NCI-H460 (cell line): Measurements from ENCODE around the gene BTBD2. TPM values are rescaled to one million over a fixed set of nuclear protein-coding genes. Genes with fewer than 3 reads are reported as not detected.
A peak's percentile ranks its signal among the peaks of the same experiment; 100 is the strongest.
"Not testable (repeated sequence)": the region's sequence is repeated elsewhere in the genome, so short reads cannot be mapped to it uniquely, and the experiment has no call there.

Experiments
- DNase-seq: peaks from one replicate; pipeline ENCODE4 v3.0.0-alpha.2; 2016; ENCODE audit warnings: low read depth; ENCODE audit errors: extremely low read depth
- total RNA-seq: library from RNA; depleted of rRNA; stranded (reverse); fragments of >200 nt; shearing (Covaris generic); gene quantifications from 2 replicates; pipeline ENCODE4 v1.2.3, GENCODE V29; 2014

The BTBD2 gene
- total RNA-seq, 1 experiment from 2014 or later = 32.9 TPM

GRCh38 chr19:2040647-2041432, 25.3 kb upstream of the BTBD2 start:
- DNase-seq = no peak

GRCh38 chr19:2039959-2040646, 24.6 kb upstream of the BTBD2 start:
- no peak for DNase-seq

- DNase-seq = no peak
Measured at GRCh38 chr19:2039089-2039958, 23.8 kb upstream of the BTBD2 start.

- DNase-seq = no peak
Measured at GRCh38 chr19:2038284-2039088, 23.0 kb upstream of the BTBD2 start.

- DNase-seq = no peak
Measured at GRCh38 chr19:2037651-2038255, 22.2 kb upstream of the BTBD2 start.

GRCh38 chr19:2036424-2036823, 20.9 kb upstream of the BTBD2 start:
- no peak for DNase-seq

- DNase-seq = no peak
Measured at GRCh38 chr19:2035590-2035991, 20.1 kb upstream of the BTBD2 start.

- DNase-seq = no peak
Measured at GRCh38 chr19:2034729-2035589, 19.4 kb upstream of the BTBD2 start.

- not testable (repeated sequence) for DNase-seq
Measured at GRCh38 chr19:2034253-2034652, 18.7 kb upstream of the BTBD2 start.

GRCh38 chr19:2033825-2034159, 18.3 kb upstream of the BTBD2 start:
- DNase-seq = no peak

- no peak for DNase-seq
Measured at GRCh38 chr19:2033115-2033824, 17.8 kb upstream of the BTBD2 start.

GRCh38 chr19:2032296-2032941, 16.9 kb upstream of the BTBD2 start:
- peak; percentile 75 for DNase-seq

GRCh38 chr19:2027361-2027760, 11.8 kb upstream of the BTBD2 start:
- DNase-seq = no peak

- no peak for DNase-seq
Measured at GRCh38 chr19:2026770-2027169, 11.3 kb upstream of the BTBD2 start.

- DNase-seq = no peak
Measured at GRCh38 chr19:2022289-2022688, 6.8 kb upstream of the BTBD2 start.

- no peak for DNase-seq
Measured at GRCh38 chr19:2021453-2022140, 6.1 kb upstream of the BTBD2 start.

GRCh38 chr19:2018752-2019151, 3.2 kb upstream of the BTBD2 start:
- DNase-seq = no peak
